HG03460 (cell line): ENCODE measurements around the gene PWWP2B.

Experiments
- ATAC-seq: cut with Tn5 transposase; IDR thresholded peaks from one replicate; pipeline ENCODE4 v1.9.1; 2021; ENCODE audit not compliant: unreplicated experiment

PWWP2B gene

GRCh38 chr10:132404911-132405462 is 8.0 kb downstream of the PWWP2B start:
- ATAC-seq, result no peak

GRCh38 chr10:132405463-132405991 is 8.5 kb downstream of the PWWP2B start:
- ATAC-seq, result no peak

- ATAC-seq, result no peak
Measured at GRCh38 chr10:132406181-132406580, 9.2 kb downstream of the PWWP2B start.

GRCh38 chr10:132406750-132407149 is 9.8 kb downstream of the PWWP2B start:
- no peak for ATAC-seq

GRCh38 chr10:132407243-132407746 is 10.3 kb downstream of the PWWP2B start:
- ATAC-seq, result no peak

- no peak for ATAC-seq
Measured at GRCh38 chr10:132407846-132408278, 10.9 kb downstream of the PWWP2B start.

GRCh38 chr10:132408367-132408781 is 11.4 kb downstream of the PWWP2B start:
- ATAC-seq, result no peak

- ATAC-seq, result no peak
Measured at GRCh38 chr10:132408823-132409666, 12.0 kb downstream of the PWWP2B start.

- ATAC-seq, result no peak
Measured at GRCh38 chr10:132409667-132410028, 12.6 kb downstream of the PWWP2B start.

GRCh38 chr10:132410056-132410778 is 13.2 kb downstream of the PWWP2B start:
- no peak for ATAC-seq

- ATAC-seq, result no peak
Measured at GRCh38 chr10:132410779-132411532, 14.0 kb downstream of the PWWP2B start.

- ATAC-seq, result no peak
Measured at GRCh38 chr10:132411561-132412253, 14.7 kb downstream of the PWWP2B start.

GRCh38 chr10:132412316-132413192 is 15.6 kb downstream of the PWWP2B start:
- ATAC-seq, result no peak

GRCh38 chr10:132413226-132414205 is 16.5 kb downstream of the PWWP2B start:
- no peak for ATAC-seq

GRCh38 chr10:132414402-132415016 is 17.5 kb downstream of the PWWP2B start:
- no peak for ATAC-seq

- no peak for ATAC-seq
Measured at GRCh38 chr10:132415255-132415654, 18.3 kb downstream of the PWWP2B start.

- ATAC-seq, result no peak
Measured at GRCh38 chr10:132415956-132416355, 19.0 kb downstream of the PWWP2B start.
